NCI-H2171 treated with DMSO at 0.1 percent for 48 hours (cell line): Measurements from ENCODE around the gene APEX2.
A peak's percentile ranks its signal among the peaks of the same experiment; 100 is the strongest.
"Not testable (repeated sequence)": the region's sequence is repeated elsewhere in the genome, so short reads cannot be mapped to it uniquely, and the experiment has no call there.

Experiments
- DNase-seq: peaks from one replicate; lab custom pipeline; 2025; lab: John Stamatoyannopoulos, UW

The APEX2 gene

GRCh38 chrX:54999717-55000598 is at the start of gene APEX2:
Gene APEX2 (plus strand): TSS chrX:55000363. CDS start chrX:55000423, 60 bp downstream.
- DNase-seq, result peak; percentile 84

GRCh38 chrX:54950730-54951375 is 49.3 kb upstream of the APEX2 start:
- peak; percentile 18 for DNase-seq

- no peak for DNase-seq
Measured at GRCh38 chrX:54961750-54962149, 38.4 kb upstream of the APEX2 start.

GRCh38 chrX:54964766-54965497 is 35.2 kb upstream of the APEX2 start:
- no peak for DNase-seq

GRCh38 chrX:54977387-54977786 is 22.8 kb upstream of the APEX2 start:
- no peak for DNase-seq

GRCh38 chrX:54978448-54978847 is 21.7 kb upstream of the APEX2 start:
- no peak for DNase-seq

- no peak for DNase-seq
Measured at GRCh38 chrX:54979432-54979831, 20.7 kb upstream of the APEX2 start.

- no peak for DNase-seq
Measured at GRCh38 chrX:54980334-54980733, 19.8 kb upstream of the APEX2 start.

- not testable (repeated sequence) for DNase-seq
Measured at GRCh38 chrX:54983306-54983705, 16.9 kb upstream of the APEX2 start.

GRCh38 chrX:54991706-54992105 is 8.5 kb upstream of the APEX2 start:
- no peak for DNase-seq

- DNase-seq, result no peak
Measured at GRCh38 chrX:54992911-54993622, 7.1 kb upstream of the APEX2 start.

- DNase-seq, result no peak
Measured at GRCh38 chrX:54994099-54994498, 6.1 kb upstream of the APEX2 start, which contains the start of gene PFKFB1. Gene PFKFB1 (minus strand): TSS chrX:54994188. CDS start chrX:54994007, 181 bp downstream.

- DNase-seq, result no peak
Measured at GRCh38 chrX:54994668-54995351, 5.4 kb upstream of the APEX2 start.

- DNase-seq, result no peak
Measured at GRCh38 chrX:54995621-54996020, 4.5 kb upstream of the APEX2 start.

- DNase-seq, result no peak
Measured at GRCh38 chrX:55004231-55004630, 4.1 kb downstream of the APEX2 start.

GRCh38 chrX:55005256-55005655 is 5.1 kb downstream of the APEX2 start:
- DNase-seq, result no peak

- no peak for DNase-seq
Measured at GRCh38 chrX:55006827-55007621, 6.9 kb downstream of the APEX2 start.

GRCh38 chrX:55007656-55008055 is 7.5 kb downstream of the APEX2 start:
- DNase-seq, result no peak

- DNase-seq, result no peak
Measured at GRCh38 chrX:55008571-55009358, 8.6 kb downstream of the APEX2 start.

GRCh38 chrX:55011294-55011693 is 11.1 kb downstream of the APEX2 start:
- DNase-seq, result no peak
